HG03432 (cell line): ENCODE results near the gene EPM2A.
"Not testable (repeated sequence)": the region's sequence is repeated elsewhere in the genome, so short reads cannot be mapped to it uniquely, and the experiment has no call there.

Experiments used
- ATAC-seq: cut with Tn5 transposase; IDR thresholded peaks from one replicate; pipeline ENCODE4 v1.9.1; 2021; ENCODE audit warnings: mild to moderate bottlenecking, moderate library complexity; ENCODE audit not compliant: unreplicated experiment

The EPM2A gene

GRCh38 chr6:145733207-145733606 is 2.1 kb downstream of the EPM2A start:
- ATAC-seq = no peak

GRCh38 chr6:145731447-145731846 is 3.9 kb downstream of the EPM2A start:
- no peak for ATAC-seq

- ATAC-seq = no peak
Measured at GRCh38 chr6:145729887-145730286, 5.4 kb downstream of the EPM2A start.

- ATAC-seq = no peak
Measured at GRCh38 chr6:145728444-145729385, 6.6 kb downstream of the EPM2A start.

DNA sequence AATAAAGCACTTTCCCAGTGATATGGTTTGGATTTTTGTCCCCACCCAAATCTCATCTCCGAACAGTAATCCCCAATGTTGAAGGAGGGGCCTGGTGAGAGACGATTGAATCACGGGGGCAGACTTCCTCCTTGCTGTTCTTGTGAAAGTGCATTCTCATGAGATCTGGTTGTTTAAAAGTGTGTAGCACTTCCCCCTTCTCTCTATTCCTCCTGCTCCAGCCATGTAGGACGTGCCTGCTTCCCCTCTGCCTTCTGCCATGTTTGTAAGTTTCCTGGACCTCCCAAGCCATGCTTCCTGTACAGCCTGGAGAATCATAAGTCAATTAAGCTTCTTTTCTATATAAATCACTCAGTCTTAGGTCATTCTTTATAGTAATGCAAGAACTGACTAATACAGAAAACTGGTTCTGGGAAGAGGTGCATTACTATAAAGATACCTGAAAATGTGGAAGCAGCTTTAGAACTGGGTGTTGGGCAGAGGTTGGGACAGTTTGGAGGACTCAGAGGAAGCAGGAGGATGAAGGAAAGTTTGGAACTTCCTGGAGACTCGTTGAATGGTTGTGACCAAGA is 7.4 kb downstream of the EPM2A start:
- no peak for ATAC-seq

GRCh38 chr6:145725570-145725969 is 9.8 kb downstream of the EPM2A start:
- no peak for ATAC-seq

DNA sequence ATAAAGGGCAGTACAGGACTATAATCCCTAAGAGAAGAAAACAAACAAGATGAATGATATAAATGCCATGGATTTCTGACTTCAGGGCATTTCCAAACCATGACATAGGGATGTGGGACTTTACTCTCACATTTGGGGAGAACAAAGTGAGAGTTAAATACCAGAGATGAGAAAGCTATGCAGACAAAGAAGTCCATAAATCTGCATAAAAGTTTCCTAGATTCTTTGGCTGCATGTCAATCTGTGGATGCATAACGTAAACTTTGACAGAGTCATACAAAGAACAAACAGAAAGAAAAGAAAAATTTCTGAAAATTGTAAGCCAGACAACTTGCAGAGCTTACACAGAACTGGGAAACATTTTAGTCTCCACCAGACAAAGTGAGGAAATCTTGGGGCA is 11.7 kb downstream of the EPM2A start:
- no peak for ATAC-seq

DNA sequence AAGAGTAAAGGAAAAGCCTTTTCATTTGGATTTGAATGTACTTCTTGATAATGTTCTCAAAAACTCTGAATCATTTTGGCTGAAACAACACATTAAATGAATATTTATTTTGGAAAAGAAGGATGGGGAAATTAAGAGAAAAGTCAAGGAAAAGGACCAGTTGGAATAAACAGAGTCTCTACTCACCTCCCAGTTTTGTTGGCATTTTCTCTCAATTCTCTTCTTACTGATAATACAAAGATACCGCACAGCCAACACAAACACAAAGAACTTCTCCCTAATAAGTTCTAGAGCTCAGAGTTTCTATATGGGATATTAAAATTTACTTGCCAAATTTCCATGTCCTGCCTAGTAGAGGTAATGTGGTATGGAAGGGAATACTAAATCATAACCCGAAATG is 13.1 kb downstream of the EPM2A start:
- no peak for ATAC-seq

GRCh38 chr6:145721144-145721543 is 14.2 kb downstream of the EPM2A start:
- no peak for ATAC-seq

GRCh38 chr6:145715426-145715825 is 19.9 kb downstream of the EPM2A start:
- ATAC-seq = no peak

GRCh38 chr6:145714731-145715130 is 20.6 kb downstream of the EPM2A start:
- no peak for ATAC-seq

GRCh38 chr6:145713773-145714172 is 21.5 kb downstream of the EPM2A start:
- ATAC-seq = no peak

DNA sequence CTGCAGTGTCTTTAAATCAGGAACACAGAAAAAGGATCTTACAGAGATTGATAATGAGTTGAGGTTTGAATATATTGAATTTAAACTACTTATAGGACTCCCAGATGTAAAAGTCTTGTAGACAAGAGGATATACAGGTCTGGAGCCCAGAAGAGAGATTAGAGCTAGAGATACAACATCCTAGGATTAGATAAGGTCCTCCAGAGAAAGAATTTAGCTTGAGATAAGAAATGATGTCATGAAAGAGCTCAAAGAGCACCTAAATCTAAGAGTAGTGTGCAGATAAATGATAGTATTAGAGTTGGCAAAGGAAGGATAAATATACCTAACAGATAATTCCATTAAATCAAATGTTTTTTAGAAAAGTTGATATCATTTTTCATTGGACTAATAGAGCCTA is 23.9 kb downstream of the EPM2A start:
- ATAC-seq = no peak

GRCh38 chr6:145707397-145707796 is 27.9 kb downstream of the EPM2A start:
- ATAC-seq = no peak

GRCh38 chr6:145705561-145705960 is 29.8 kb downstream of the EPM2A start:
- no peak for ATAC-seq

GRCh38 chr6:145704143-145704781 is 31.1 kb downstream of the EPM2A start:
- no peak for ATAC-seq

DNA sequence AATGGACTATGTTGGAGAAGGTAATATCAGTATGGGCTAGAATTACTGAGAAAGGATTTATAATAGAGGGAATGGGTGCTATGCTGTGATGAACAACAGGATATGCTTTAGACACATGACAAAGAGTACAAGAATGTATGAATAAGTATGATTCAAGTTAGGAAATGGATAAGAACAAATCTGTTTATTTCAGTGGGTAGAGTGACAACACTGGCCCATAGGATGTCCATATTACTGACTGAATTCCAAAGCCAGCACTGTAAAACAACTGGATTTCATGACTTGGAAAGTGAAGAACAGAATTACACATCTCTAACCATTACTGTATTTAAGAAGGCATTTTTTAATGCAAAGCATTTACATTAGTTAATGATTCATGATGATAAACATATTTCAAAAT is 35.9 kb downstream of the EPM2A start:
- ATAC-seq = no peak

DNA sequence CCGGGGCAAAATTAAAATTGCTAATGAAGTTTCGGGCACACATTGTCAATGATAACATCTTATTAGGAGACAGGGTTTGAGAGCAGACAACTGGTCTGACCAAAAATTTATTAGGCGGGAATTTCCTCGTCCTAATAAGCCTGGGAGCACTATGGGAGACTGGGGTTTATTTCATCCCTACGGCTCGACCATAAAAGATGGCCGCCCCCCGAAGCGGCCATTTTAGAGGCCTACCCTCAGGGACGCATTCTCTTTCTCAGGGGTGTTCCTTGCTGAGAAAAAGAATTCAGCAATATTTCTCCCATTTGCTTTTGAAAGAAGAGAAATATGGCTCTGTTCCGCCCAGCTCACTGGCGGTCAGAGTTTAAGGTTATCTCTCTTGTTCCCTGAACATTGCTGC is 37.9 kb downstream of the EPM2A start:
- ATAC-seq = not testable (repeated sequence)

DNA sequence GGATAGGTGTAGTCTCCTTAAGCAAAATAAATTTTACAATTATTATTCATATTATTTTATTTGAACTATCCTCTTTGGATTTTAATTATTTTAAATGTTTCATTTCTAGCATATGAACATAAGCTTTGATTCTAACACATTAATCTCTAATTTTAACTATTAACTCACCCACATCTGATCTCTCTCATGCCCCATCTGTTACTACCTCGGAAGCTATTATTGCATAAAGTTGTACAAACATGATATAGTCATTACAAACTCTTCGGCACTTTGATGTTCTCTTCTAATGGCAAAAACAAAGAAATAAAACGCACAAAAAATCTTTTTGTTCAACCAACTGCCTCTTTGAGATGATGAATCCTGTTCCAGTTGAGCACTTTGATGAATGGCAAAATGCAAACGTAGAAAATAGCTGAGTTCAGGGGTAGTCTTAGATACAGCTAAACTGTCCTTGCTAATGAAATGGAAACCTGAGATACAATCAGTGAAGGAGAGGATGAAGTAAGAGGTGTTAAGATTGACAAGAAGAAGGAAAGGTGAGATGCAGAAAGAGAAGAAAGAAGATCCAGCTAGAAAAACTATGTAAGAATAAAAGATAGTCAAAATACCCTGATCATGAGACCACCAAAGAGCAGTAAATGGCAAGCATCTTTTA is 41.1 kb downstream of the EPM2A start:
- ATAC-seq = no peak

- no peak for ATAC-seq
Measured at GRCh38 chr6:145690969-145691368, 44.4 kb downstream of the EPM2A start.

GRCh38 chr6:145689529-145689928 is 45.8 kb downstream of the EPM2A start:
- no peak for ATAC-seq
